CD4-positive, alpha-beta memory T cell (primary cell): ENCODE measurements around the gene MMP19. TPM values are rescaled to one million over a fixed set of nuclear protein-coding genes. Genes with fewer than 3 reads are reported as not detected.
A peak's percentile ranks its signal among the peaks of the same experiment; 100 is the strongest.
"Not testable (repeated sequence)": the region's sequence is repeated elsewhere in the genome, so short reads cannot be mapped to it uniquely, and the experiment has no call there.

Source experiments
- CTCF ChIA-PET: fragments of 350-600 bp; sonication (Branson Sonifier 250); formaldehyde crosslinking; loops from one replicate; lab custom pipeline; 2021; ENCODE audit warnings: inconsistent platforms; ENCODE audit not compliant: partially characterized antibody; lab: Charles Lee
- POLR2A ChIA-PET: fragments of 350-600 bp; sonication (Branson Sonifier 250); formaldehyde crosslinking; loops from one replicate; lab custom pipeline; 2021; ENCODE audit not compliant: partially characterized antibody; lab: Charles Lee
- DNase-seq, 5 donors: peaks; one replicate each; pipeline versions ENCODE4 v3.0.0 to v3.0.0-alpha.2; 2020 to 2022; ENCODE audit warnings: mixed read lengths in 1 of 5
- H3K27ac ChIP-seq: one replicate; pipeline ENCODE4 v1.7.0; 2013; ENCODE audit warnings: low read depth, low read length
- H3K27me3 ChIP-seq: 2 replicates; pipeline ENCODE4 v1.7.0; 2013; ENCODE audit warnings: mild to moderate bottlenecking, low read length, moderate library complexity; ENCODE audit not compliant: insufficient read depth
- H3K36me3 ChIP-seq: 2 replicates; pipeline ENCODE4 v1.7.0; 2013; ENCODE audit warnings: mild to moderate bottlenecking, low read length, moderate library complexity; ENCODE audit not compliant: insufficient read depth
- H3K4me1 ChIP-seq: 2 replicates; pipeline ENCODE4 v1.7.0; 2013; ENCODE audit warnings: mild to moderate bottlenecking, low read length, moderate library complexity; ENCODE audit not compliant: insufficient read depth
- H3K4me3 ChIP-seq, 2 donors: one replicate each; pipeline ENCODE4 v1.7.0; 2013; ENCODE audit warnings: low read length in 2 of 2, mild to moderate bottlenecking in 1 of 2
- H3K9me3 ChIP-seq, 2 donors: one replicate each; pipeline ENCODE4 v1.7.0; 2013; ENCODE audit warnings: low read length in 2 of 2, control low read depth in 1 of 2; ENCODE audit not compliant: control insufficient read depth in 1 of 2
- H3K27ac Mint-ChIP-seq, 7 donors: one replicate each; pipeline ENCODE4 v1.8.0; 2020 to 2021; ENCODE audit warnings: mixed read lengths in 7 of 7, mild to moderate bottlenecking in 6 of 7, inconsistent platforms in 3 of 7, moderate library complexity in 3 of 7
- H3K27me3 Mint-ChIP-seq, 2 donors: one replicate each; pipeline ENCODE4 v1.8.0; 2020 to 2021; ENCODE audit warnings: mixed read lengths in 2 of 2
- H3K36me3 Mint-ChIP-seq, 2 donors: one replicate each; pipeline ENCODE4 v1.8.0; 2020 to 2021; ENCODE audit warnings: mixed read lengths in 2 of 2, inconsistent platforms in 1 of 2, mild to moderate bottlenecking in 1 of 2
- H3K4me1 Mint-ChIP-seq, 4 donors: one replicate each; pipeline ENCODE4 v1.8.0; 2020 to 2021; ENCODE audit warnings: mixed read lengths in 4 of 4, mild to moderate bottlenecking in 1 of 4
- H3K4me3 Mint-ChIP-seq, 8 donors: one replicate each; pipeline ENCODE4 v1.8.0; 2020 to 2021; ENCODE audit warnings: mixed read lengths in 8 of 8, mild to moderate bottlenecking in 7 of 8, moderate library complexity in 6 of 8, inconsistent platforms in 3 of 8
- H3K9me3 Mint-ChIP-seq, 8 donors: one replicate each; pipeline ENCODE4 v1.8.0; 2020 to 2021; ENCODE audit warnings: mixed read lengths in 8 of 8, mild to moderate bottlenecking in 5 of 8, inconsistent platforms in 3 of 8, moderate library complexity in 1 of 8
- intact Hi-C: fragments of 100-400 bp; cut with micrococcal nuclease; formaldehyde crosslinking; loops from one replicate; pipeline ENCODE4 v1.15.1; 2023
- polyA plus RNA-seq, 2 donors: library from polyadenylated mRNA; unstranded; fragments of 300-500 nt; fragmentation: Illumina TruSeq; gene quantifications; one replicate each; pipeline ENCODE4 v1.2.3, GENCODE V29; 2021
- total RNA-seq, 2 experiments: library from RNA; stranded (reverse); gene quantifications; one replicate each; pipeline ENCODE4 v1.2.3, GENCODE V29; 2021

Gene MMP19
- 1 to 10 TPM in 1 of 2 experiments, under 1 TPM in 1; 0.67 to 1.3 TPM for total RNA-seq
- not detected for polyA plus RNA-seq

GRCh38 chr12:55842681-55843429 lies at the start of gene MMP19:
TSS of gene MMP19 (minus strand) at chr12:55842936. CDS start at chr12:55842830, 106 bp downstream.
- no peaks in the 10 kb centered on the region for H3K27me3 Mint-ChIP-seq
- peaks cover 0 to 8% (median 3%) of the 10 kb centered on the region in 4 donors for H3K4me1 Mint-ChIP-seq
- H3K4me1 ChIP-seq = no peaks in the 10 kb centered on the region
- H3K9me3 Mint-ChIP-seq = no peaks in the 10 kb centered on the region
- no peaks in the 10 kb centered on the region for H3K36me3 Mint-ChIP-seq
- H3K27ac Mint-ChIP-seq = peak within 1 kb of the TSS in 2 of 7 donors; percentile 56 to 81
- H3K27me3 ChIP-seq = no peaks in the 10 kb centered on the region
- DNase-seq = no peak
- no peaks in the 10 kb centered on the region for H3K36me3 ChIP-seq
- no peak within 1 kb of the TSS for H3K4me3 Mint-ChIP-seq
- ChIA-PET CTCF (no interaction called here), POLR2A (no interaction called here)
- no peaks in the 10 kb centered on the region for H3K9me3 ChIP-seq
- intact Hi-C loops = no loop called here
- H3K27ac ChIP-seq = no peak within 1 kb of the TSS
- no peak within 1 kb of the TSS for H3K4me3 ChIP-seq

- DNase-seq = no peak
- H3K36me3 ChIP-seq = no peaks in the 10 kb centered on the region
- ChIA-PET CTCF (no interaction called here), POLR2A (no interaction called here)
- Mint-ChIP-seq H3K4me1 (peaks cover 0 to 1% (median 0%) of the 10 kb centered on the region in 4 donors), H3K9me3 (peaks cover 0 to 2% (median 0%) of the 10 kb centered on the region in 8 donors), H3K27me3 (no peaks in the 10 kb centered on the region), H3K27ac (no peak overlapping the region), H3K4me3 (no peak overlapping the region), H3K36me3 (no peaks in the 10 kb centered on the region)
- intact Hi-C loops = no loop called here
- H3K4me3 ChIP-seq = no peak overlapping the region
- no peaks in the 10 kb centered on the region for H3K4me1 ChIP-seq
- no peaks in the 10 kb centered on the region for H3K27me3 ChIP-seq
- no peaks in the 10 kb centered on the region for H3K9me3 ChIP-seq
- no peak overlapping the region for H3K27ac ChIP-seq
Measured at GRCh38 chr12:55891310-55891709, 48.6 kb upstream of the MMP19 start.

- intact Hi-C loops = no loop called here
- no peaks in the 10 kb centered on the region for H3K27me3 Mint-ChIP-seq
Measured at GRCh38 chr12:55885113-55885512, 42.4 kb upstream of the MMP19 start.

GRCh38 chr12:55877824-55878223 lies 35.1 kb upstream of the MMP19 start:
- ChIA-PET CTCF (no interaction called here), POLR2A (interaction anchor here (0.9 to 2.8 kb wide), 3 partner anchors 10 to 60 kb away, joined by 3 to 6 read pairs (median 6); partner anchors contain the start of genes ORMDL2 and SARNP)
- Histone ChIP-seq H3K36me3 (no peaks in the 10 kb centered on the region), H3K4me1 (no peaks in the 10 kb centered on the region), H3K4me3 (no peak overlapping the region), H3K27ac (no peak overlapping the region), H3K9me3 (no peaks in the 10 kb centered on the region), H3K27me3 (no peaks in the 10 kb centered on the region)
- Mint-ChIP-seq H3K4me3 (no peak overlapping the region), H3K36me3 (peaks cover 6 to 9% of the 10 kb centered on the region in 2 donors), H3K27me3 (no peaks in the 10 kb centered on the region), H3K4me1 (peaks cover 0 to 6% (median 2%) of the 10 kb centered on the region in 4 donors), H3K9me3 (peaks cover 0 to 16% (median 9%) of the 10 kb centered on the region in 8 donors), H3K27ac (no peak overlapping the region)
- DNase-seq = no peak
- intact Hi-C loops = no loop called here

More at GRCh38 chr12:55885113-55885512, 42.4 kb upstream of the MMP19 start:
- Mint-ChIP-seq H3K27ac (no peak overlapping the region), H3K36me3 (no peaks in the 10 kb centered on the region), H3K4me3 (peak overlapping the region in 1 of 8 donors; percentile 42), H3K9me3 (peaks cover 0 to 2% (median 0%) of the 10 kb centered on the region in 8 donors), H3K4me1 (peaks cover 0 to 6% (median 2%) of the 10 kb centered on the region in 4 donors)
- no peaks in the 10 kb centered on the region for H3K4me1 ChIP-seq
- H3K4me3 ChIP-seq = no peak overlapping the region
- no peak overlapping the region for H3K27ac ChIP-seq
- CTCF ChIA-PET = no interaction called here
- POLR2A ChIA-PET = no interaction called here
- DNase-seq = no peak
- no peaks in the 10 kb centered on the region for H3K27me3 ChIP-seq
- no peaks in the 10 kb centered on the region for H3K9me3 ChIP-seq
- H3K36me3 ChIP-seq = no peaks in the 10 kb centered on the region

GRCh38 chr12:55875704-55876467 lies 33.1 kb upstream of the MMP19 start:
- intact Hi-C loops = no loop called here
- Mint-ChIP-seq H3K4me3 (no peak overlapping the region), H3K9me3 (peaks cover 0 to 16% (median 9%) of the 10 kb centered on the region in 8 donors), H3K36me3 (peaks cover 6 to 9% of the 10 kb centered on the region in 2 donors), H3K27me3 (no peaks in the 10 kb centered on the region), H3K4me1 (peaks cover 0 to 2% (median under 1%) of the 10 kb centered on the region in 4 donors), H3K27ac (no peak overlapping the region)
- ChIA-PET CTCF (no interaction called here), POLR2A (interaction anchor here (2.8 kb wide), 1 partner anchor 58 kb away, joined by 6 read pairs; the partner anchor contains the start of genes ORMDL2 and SARNP)
- Histone ChIP-seq H3K4me3 (no peak overlapping the region), H3K27me3 (no peaks in the 10 kb centered on the region), H3K4me1 (no peaks in the 10 kb centered on the region), H3K9me3 (no peaks in the 10 kb centered on the region), H3K27ac (no peak overlapping the region), H3K36me3 (no peaks in the 10 kb centered on the region)
- no peak for DNase-seq

- Mint-ChIP-seq H3K27me3 (no peaks in the 10 kb centered on the region), H3K36me3 (peaks cover 6 to 9% of the 10 kb centered on the region in 2 donors), H3K4me3 (no peak overlapping the region), H3K4me1 (no peaks in the 10 kb centered on the region), H3K27ac (no peak overlapping the region), H3K9me3 (peaks cover 0 to 16% (median 9%) of the 10 kb centered on the region in 8 donors)
- no peaks in the 10 kb centered on the region for H3K27me3 ChIP-seq
- ChIA-PET CTCF (no interaction called here), POLR2A (no interaction called here)
- H3K9me3 ChIP-seq = no peaks in the 10 kb centered on the region
- intact Hi-C loops = no loop called here
- no peak for DNase-seq
- no peak overlapping the region for H3K4me3 ChIP-seq
- H3K4me1 ChIP-seq = no peaks in the 10 kb centered on the region
- H3K36me3 ChIP-seq = no peaks in the 10 kb centered on the region
- no peak overlapping the region for H3K27ac ChIP-seq
Measured at GRCh38 chr12:55874443-55874842, 31.7 kb upstream of the MMP19 start.

GRCh38 chr12:55866454-55867004 lies 23.8 kb upstream of the MMP19 start:
- H3K4me3 Mint-ChIP-seq, DNase-seq, H3K36me3 ChIP-seq, H3K4me3 ChIP-seq, H3K36me3 Mint-ChIP-seq, H3K4me1 Mint-ChIP-seq, POLR2A ChIA-PET, intact Hi-C loops, H3K27me3 Mint-ChIP-seq, CTCF ChIA-PET, H3K27me3 ChIP-seq, H3K9me3 ChIP-seq, H3K27ac ChIP-seq, H3K27ac Mint-ChIP-seq, H3K4me1 ChIP-seq: not testable (repeated sequence)
- peaks cover 0 to 22% (median 7%) of the 10 kb centered on the region in 8 donors for H3K9me3 Mint-ChIP-seq
